Prostate gland (tissue), 2 donors: ENCODE results near the gene RHPN2. TPM values are rescaled to one million over a fixed set of nuclear protein-coding genes. Genes with fewer than 3 reads are reported as not detected.
"Not testable (repeated sequence)": the region's sequence is repeated elsewhere in the genome, so short reads cannot be mapped to it uniquely, and the experiment has no call there.

Experiments used
- DNase-seq: peaks from one replicate; pipeline ENCODE4 v3.0.0-alpha.2; 2019; ENCODE audit warnings: low spot score
- H3K27ac ChIP-seq, 2 donors: fragments of 200-600 bp; sonication (generic); 2 replicates each; pipeline ENCODE4 v1.5.1; 2017 to 2019
- H3K27me3 ChIP-seq: fragments of 200-600 bp; sonication (generic); replicated peaks from 2 replicates; pipeline ENCODE4 v1.5.1; 2019; ENCODE audit not compliant: insufficient read depth
- H3K36me3 ChIP-seq, 2 donors: fragments of 200-600 bp; sonication (generic); 1 replicate in 1 of 2; 2 replicates in 1 of 2; pipeline versions ENCODE4 v1.5.1 to v1.8.1; 2017 to 2019
- H3K4me1 ChIP-seq: fragments of 200-600 bp; sonication (generic); replicated peaks from 2 replicates; pipeline ENCODE4 v1.5.1; 2019
- H3K4me3 ChIP-seq, 2 donors: fragments of 200-600 bp; sonication (generic); 2 replicates each; pipeline ENCODE4 v1.5.1; 2017 to 2019
- H3K9me3 ChIP-seq: fragments of 200-600 bp; sonication (generic); 2 replicates; pipeline ENCODE4 v1.5.1; 2017
- POLR2A ChIP-seq: fragments of 450-650 bp; IDR thresholded peaks from one replicate; pipeline ENCODE4 v1.6.1; 2016; ENCODE audit warnings: antibody characterized with exemption, mild to moderate bottlenecking
- POLR2AphosphoS5 ChIP-seq: sonication (generic); formaldehyde crosslinking; IDR thresholded peaks from one replicate; pipeline ENCODE4 v1.6.1; 2017; ENCODE audit warnings: antibody characterized with exemption
- WGBS: methylation state at CpG from one replicate; pipeline ENCODE4 v1.1.5; 2018; 5-methylcytosine and 5-hydroxymethylcytosine counted together
- intact Hi-C: fragments of 100-400 bp; cut with DNase I; formaldehyde crosslinking; loops from one replicate; pipeline ENCODE4 v1.14.2; 2022
- total RNA-seq, 2 donors: library from RNA; depleted of rRNA; stranded (reverse); fragments of >200 nt; gene quantifications; one replicate each; pipeline ENCODE4 v1.1.0, GENCODE V29; 2016
- TF ChIP-seq, protein P1 (sequence below), 4 experiments: fragments of 200-600 bp in 2 of 4; fragments of 450-650 bp in 2 of 4; sonication (generic) in 2 of 4; IDR thresholded peaks; 1 replicate in 3 of 4; 2 replicates in 1 of 4; pipeline ENCODE4 v1.5.1; 2016 to 2019; ENCODE audit warnings: antibody characterized with exemption in 4 of 4, mild to moderate bottlenecking in 2 of 4, moderate library complexity in 2 of 4

RHPN2 gene
- total RNA-seq, 2 donors from 2014 or later = 46.2 to 95.0 TPM

GRCh38 chr19:33022472-33023116 is 42.1 kb downstream of the RHPN2 start:
- Histone ChIP-seq H3K27ac (peak overlapping the region; percentile 6 to 60), H3K27me3 (no peaks in the 10 kb centered on the region), H3K4me3 (no peak overlapping the region), H3K36me3 (no peaks in the 10 kb centered on the region), H3K9me3 (no peaks in the 10 kb centered on the region), H3K4me1 (no peaks in the 10 kb centered on the region)
- intact Hi-C loops = no loop called here
- WGBS = 53% methylated on average over 9 of the region's 11 CpGs
- no peak for DNase-seq
- TF ChIP-seq POLR2A (no peak), POLR2AphosphoS5 (no peak)
- TF ChIP-seq, protein P1, sequence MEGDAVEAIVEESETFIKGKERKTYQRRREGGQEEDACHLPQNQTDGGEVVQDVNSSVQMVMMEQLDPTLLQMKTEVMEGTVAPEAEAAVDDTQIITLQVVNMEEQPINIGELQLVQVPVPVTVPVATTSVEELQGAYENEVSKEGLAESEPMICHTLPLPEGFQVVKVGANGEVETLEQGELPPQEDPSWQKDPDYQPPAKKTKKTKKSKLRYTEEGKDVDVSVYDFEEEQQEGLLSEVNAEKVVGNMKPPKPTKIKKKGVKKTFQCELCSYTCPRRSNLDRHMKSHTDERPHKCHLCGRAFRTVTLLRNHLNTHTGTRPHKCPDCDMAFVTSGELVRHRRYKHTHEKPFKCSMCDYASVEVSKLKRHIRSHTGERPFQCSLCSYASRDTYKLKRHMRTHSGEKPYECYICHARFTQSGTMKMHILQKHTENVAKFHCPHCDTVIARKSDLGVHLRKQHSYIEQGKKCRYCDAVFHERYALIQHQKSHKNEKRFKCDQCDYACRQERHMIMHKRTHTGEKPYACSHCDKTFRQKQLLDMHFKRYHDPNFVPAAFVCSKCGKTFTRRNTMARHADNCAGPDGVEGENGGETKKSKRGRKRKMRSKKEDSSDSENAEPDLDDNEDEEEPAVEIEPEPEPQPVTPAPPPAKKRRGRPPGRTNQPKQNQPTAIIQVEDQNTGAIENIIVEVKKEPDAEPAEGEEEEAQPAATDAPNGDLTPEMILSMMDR (IDR thresholded peaks at IDR 0.05) = no peak

- H3K27me3 ChIP-seq, DNase-seq, H3K4me1 ChIP-seq, H3K27ac ChIP-seq, H3K4me3 ChIP-seq, H3K36me3 ChIP-seq, intact Hi-C loops, H3K9me3 ChIP-seq: not testable (repeated sequence)
- 80% methylated on average over 4 of the region's 4 CpGs for WGBS
Observed at GRCh38 chr19:33010891-33011290, 53.8 kb downstream of the RHPN2 start.

DNA sequence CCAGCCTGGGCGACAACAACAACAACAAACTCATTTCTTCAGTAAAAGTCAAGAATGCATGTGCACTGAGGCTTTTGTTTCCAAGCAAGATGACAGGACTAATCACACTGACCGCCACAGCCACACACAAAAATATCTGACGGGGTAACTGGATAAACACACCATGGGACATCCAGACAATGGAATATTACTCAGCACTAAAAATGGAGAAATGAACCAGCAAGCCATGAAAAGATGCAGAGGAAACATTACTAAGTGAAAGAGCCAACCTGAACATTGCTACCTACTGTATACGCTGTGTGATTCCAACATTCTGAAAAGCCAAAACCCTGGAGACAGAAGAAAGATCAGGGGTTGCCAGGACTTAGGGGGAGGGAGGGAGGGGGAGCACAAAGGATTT is 56.0 kb downstream of the RHPN2 start:
- intact Hi-C loops = no loop called here
- 90% methylated on average over 4 of the region's 4 CpGs for WGBS
- no peaks in the 10 kb centered on the region for H3K9me3 ChIP-seq
- H3K27me3 ChIP-seq = no peaks in the 10 kb centered on the region
- H3K4me1 ChIP-seq = no peaks in the 10 kb centered on the region
- no peak overlapping the region for H3K27ac ChIP-seq
- TF ChIP-seq POLR2AphosphoS5 (no peak), POLR2A (no peak)
- TF ChIP-seq, protein P1 (IDR thresholded peaks at IDR 0.05) = no peak
- no peak for DNase-seq
- no peaks in the 10 kb centered on the region for H3K36me3 ChIP-seq
- no peak overlapping the region for H3K4me3 ChIP-seq

DNA sequence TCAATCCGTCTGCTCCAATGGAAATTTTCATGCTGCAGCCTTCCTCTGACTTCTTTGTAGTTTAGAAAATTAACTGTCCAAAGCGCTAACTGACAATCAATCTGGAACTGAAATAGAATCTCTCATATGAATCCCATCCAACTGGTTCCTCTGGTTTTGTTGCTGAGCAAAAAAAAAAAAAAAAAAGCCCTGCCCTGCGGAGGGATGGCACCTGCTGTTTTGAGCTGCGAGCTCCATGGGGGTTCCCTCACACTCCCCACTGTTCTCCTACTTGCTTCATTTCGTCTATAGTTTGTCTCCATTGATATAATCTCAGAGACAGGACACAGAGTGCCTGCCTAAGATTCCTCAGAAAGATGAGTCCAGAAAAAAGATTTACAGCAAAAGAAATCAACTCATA is 59.2 kb downstream of the RHPN2 start:
- DNase-seq = peak; percentile 24
- WGBS = 37% methylated on average over 5 of the region's 5 CpGs
- H3K9me3 ChIP-seq = no peaks in the 10 kb centered on the region
- H3K27me3 ChIP-seq = no peaks in the 10 kb centered on the region
- TF ChIP-seq POLR2AphosphoS5 (peak; percentile 37), POLR2A (no peak)
- TF ChIP-seq, protein P1 (IDR thresholded peaks at IDR 0.05) = no peak
- no peak overlapping the region for H3K4me3 ChIP-seq
- intact Hi-C loops = no loop called here
- H3K36me3 ChIP-seq = no peaks in the 10 kb centered on the region
- peak overlapping the region; percentile 42 to 68 for H3K27ac ChIP-seq
- no peaks in the 10 kb centered on the region for H3K4me1 ChIP-seq

DNA sequence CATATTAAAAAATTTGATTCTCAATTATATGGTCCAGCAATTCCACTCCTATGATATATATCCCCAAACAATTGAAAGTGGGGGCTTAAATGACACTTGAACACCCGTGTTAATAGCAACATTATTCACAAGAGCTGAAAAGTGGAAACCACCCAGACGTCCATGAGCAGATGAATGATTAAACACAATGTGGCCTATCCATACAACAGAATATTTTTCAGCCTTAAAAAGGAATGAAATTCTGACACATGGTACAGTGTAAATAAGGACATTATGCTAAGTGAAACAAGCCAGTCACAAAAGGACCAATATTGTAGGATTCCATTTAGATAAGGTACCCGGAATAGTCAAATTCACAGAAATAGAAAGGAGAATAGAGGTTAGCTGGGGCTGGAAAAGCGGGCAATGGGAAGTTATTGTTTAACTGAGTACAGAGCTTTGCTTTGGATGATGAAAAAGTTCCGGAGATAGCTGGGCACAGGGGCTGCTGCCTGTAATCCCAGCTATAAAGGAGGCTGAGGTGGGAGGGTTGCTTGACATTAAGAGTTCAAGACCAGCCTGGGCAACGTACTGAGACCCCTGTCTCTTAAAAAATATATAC is 61.2 kb downstream of the RHPN2 start:
- H3K27me3 ChIP-seq, H3K9me3 ChIP-seq, DNase-seq, H3K4me3 ChIP-seq, H3K4me1 ChIP-seq, intact Hi-C loops, H3K36me3 ChIP-seq: not testable (repeated sequence)
- peak overlapping the region in 1 of 2 donors; percentile 68 for H3K27ac ChIP-seq
- WGBS = 87% methylated on average over 6 of the region's 6 CpGs

DNA sequence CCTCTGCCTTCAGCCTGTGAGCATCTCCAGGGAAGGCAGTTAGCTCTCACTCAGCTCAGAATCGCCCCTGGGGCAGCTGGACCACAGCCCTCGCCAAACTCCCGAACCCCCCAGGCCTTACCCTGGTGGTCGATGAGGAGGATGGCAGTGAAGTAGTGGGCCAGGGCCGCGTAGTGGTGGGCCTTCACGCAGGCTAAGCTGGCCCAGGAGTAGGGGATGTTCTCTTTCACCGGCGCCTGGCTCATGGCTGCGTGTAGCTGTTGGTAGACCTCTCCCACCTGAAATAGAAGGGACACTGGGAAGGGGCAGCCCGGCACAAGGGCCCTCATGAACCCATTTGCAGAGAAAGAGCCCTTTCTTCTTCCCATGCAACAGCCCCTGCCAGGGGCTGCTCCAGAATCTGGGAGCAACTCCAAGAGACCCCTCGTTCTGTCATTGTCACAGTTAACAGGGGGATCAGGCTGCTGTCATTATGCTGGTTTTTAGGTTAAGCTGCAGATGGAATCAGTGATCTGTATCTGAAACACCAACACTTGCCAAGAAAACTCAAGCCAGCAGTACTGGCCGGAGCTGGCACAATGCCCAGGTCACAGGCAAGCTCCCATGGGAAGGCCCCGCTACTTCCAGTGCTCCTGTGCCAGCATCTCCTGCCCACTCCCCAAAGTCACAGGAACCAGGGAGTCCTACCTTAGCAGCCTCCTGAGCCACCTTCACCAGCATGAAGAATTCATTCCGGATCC is 62.4 kb downstream of the RHPN2 start:
- intact Hi-C loops, H3K9me3 ChIP-seq, H3K4me3 ChIP-seq, H3K4me1 ChIP-seq, H3K27me3 ChIP-seq, DNase-seq, H3K36me3 ChIP-seq: not testable (repeated sequence)
- 78% methylated on average over 15 of the region's 15 CpGs for WGBS
- peak overlapping the region; percentile 11 to 48 for H3K27ac ChIP-seq
